Esophagus (tissue), 2 donors: ENCODE measurements around the gene YKT6. TPM values are rescaled to one million over a fixed set of nuclear protein-coding genes. Genes with fewer than 3 reads are reported as not detected.

ENCODE experiments used
- H3K27ac ChIP-seq, 2 donors: one replicate each; pipeline ENCODE4 v1.5.1; 2013; ENCODE audit warnings: low read depth in 2 of 2, mild to moderate bottlenecking in 2 of 2, inconsistent platforms in 1 of 2, low read length in 1 of 2, moderate library complexity in 1 of 2
- H3K27me3 ChIP-seq, 2 donors: one replicate each; pipeline ENCODE4 v1.6.1; 2013; ENCODE audit warnings: low read length in 2 of 2, control low read depth in 1 of 2, mild to moderate bottlenecking in 1 of 2; ENCODE audit not compliant: insufficient read depth in 2 of 2, control insufficient read depth in 1 of 2
- H3K36me3 ChIP-seq, 2 donors: one replicate each; pipeline ENCODE4 v1.6.1; 2013; ENCODE audit warnings: low read length in 1 of 2; ENCODE audit not compliant: control insufficient read depth in 2 of 2, insufficient read depth in 2 of 2
- H3K4me1 ChIP-seq, 2 donors: one replicate each; pipeline ENCODE4 v1.6.1; 2013; ENCODE audit warnings: low read length in 1 of 2; ENCODE audit not compliant: control insufficient read depth in 2 of 2, insufficient read depth in 2 of 2
- H3K4me3 ChIP-seq, 2 donors: one replicate each; pipeline ENCODE4 v1.5.1; 2013; ENCODE audit warnings: low read length in 2 of 2, mild to moderate bottlenecking in 2 of 2, low read depth in 1 of 2, moderate library complexity in 1 of 2
- H3K9me3 ChIP-seq, 2 donors: one replicate each; pipeline ENCODE4 v1.6.1; 2013; ENCODE audit warnings: mild to moderate bottlenecking in 2 of 2, low read depth in 1 of 2, low read length in 1 of 2, moderate library complexity in 1 of 2; ENCODE audit not compliant: control insufficient read depth in 2 of 2, insufficient read depth in 1 of 2
- WGBS, 2 donors: extraction: QIAGEN DNeasy Blood & Tissue Kit; methylation state at CpG; one replicate each; pipeline ENCODE4 v1.1.7; 2013; 5-methylcytosine and 5-hydroxymethylcytosine counted together
- polyA plus RNA-seq, 2 donors: library from polyadenylated mRNA; stranded (reverse); fragments of 200-250 nt; gene quantifications; one replicate each; pipeline ENCODE4 v1.2.3, GENCODE V29; 2013
- donor health status: healthy with polysubstance abuse.
- donor health status: Bipolar disorder and iron deficiency.

Gene YKT6
- polyA plus RNA-seq, 2 donors, result 32.7 to 52.6 TPM

DNA sequence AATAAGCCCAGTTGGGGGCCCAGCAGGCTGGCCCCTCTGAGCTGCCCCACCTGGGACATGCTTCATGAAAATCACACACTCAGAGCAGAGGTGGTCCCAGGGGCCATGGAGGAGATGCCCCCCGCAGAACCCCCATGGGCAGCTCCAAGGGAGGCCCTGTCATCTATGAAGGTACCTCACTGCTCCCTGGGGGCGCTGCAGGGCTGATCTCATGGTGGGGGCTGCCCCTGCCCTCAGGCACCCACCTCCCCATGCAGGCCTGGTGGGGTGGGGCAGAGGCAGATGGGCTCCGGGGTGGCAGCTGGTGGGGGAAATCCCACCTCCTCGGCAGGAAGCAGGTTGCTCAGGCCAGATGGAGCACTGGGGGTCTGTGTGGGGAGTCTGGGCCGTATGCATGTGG lies 60.5 kb downstream of the YKT6 start:
- WGBS, 2 donors, result 66 to 77% methylated on average over 5 of the region's 5 CpGs
- peaks cover 2 to 46% of the 10 kb centered on the region in 2 donors for H3K4me1 ChIP-seq

GRCh38 chr7:44262031-44262430 lies 61.3 kb downstream of the YKT6 start:
- no peak overlapping the region for H3K27ac ChIP-seq
- no peaks in the 10 kb centered on the region for H3K27me3 ChIP-seq
- H3K4me3 ChIP-seq, result no peak overlapping the region
- no peaks in the 10 kb centered on the region for H3K36me3 ChIP-seq
- no peaks in the 10 kb centered on the region for H3K9me3 ChIP-seq
- H3K4me1 ChIP-seq, result peaks cover 2 to 42% of the 10 kb centered on the region in 2 donors
- WGBS, 2 donors, result 58 to 72% methylated on average over 9 of the region's 9 CpGs

More for the DNA sequence above, 60.5 kb downstream of the YKT6 start:
- H3K27me3 ChIP-seq, result no peaks in the 10 kb centered on the region
- H3K36me3 ChIP-seq, result no peaks in the 10 kb centered on the region
- no peaks in the 10 kb centered on the region for H3K9me3 ChIP-seq
- H3K4me3 ChIP-seq, result no peak overlapping the region
- H3K27ac ChIP-seq, result no peak overlapping the region

DNA sequence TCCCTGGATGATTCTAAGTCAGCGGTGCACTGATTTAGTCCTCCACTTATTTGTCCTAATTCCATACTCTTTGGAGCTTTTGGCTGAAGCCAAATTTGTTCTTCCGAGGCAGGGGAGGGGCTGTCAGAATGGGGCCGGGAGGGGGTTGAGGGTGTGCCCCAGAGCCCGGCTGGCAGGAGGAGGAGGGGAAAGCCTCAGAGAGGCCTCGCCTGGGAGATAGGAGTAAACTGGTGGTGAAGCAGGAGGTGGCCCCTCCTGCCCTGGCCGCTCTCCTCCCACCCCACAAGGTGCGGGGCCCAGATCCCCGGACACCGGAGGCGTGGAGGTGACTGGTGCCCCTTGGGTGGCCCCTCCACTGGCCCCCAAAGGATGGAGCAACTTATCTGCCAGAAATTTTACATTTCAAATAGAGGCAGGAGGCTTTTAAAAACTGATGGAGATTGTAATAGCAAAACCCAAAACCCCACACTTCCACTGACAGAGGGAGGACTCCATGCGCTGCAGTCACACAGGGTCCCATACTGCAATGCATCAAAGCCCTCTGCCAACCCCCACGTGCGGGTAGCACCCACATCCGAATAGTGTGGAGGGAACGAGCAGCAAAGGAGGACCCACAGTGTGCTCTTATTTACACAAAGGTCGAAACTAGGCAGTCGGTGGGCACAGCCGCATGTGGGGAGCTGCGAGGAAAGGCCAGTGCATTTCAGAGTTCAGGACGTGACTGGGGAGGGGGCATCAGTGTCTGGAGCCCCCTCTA lies 62.7 kb downstream of the YKT6 start:
- WGBS, 2 donors, result 55 to 67% methylated on average over 19 to 20 of the region's 20 CpGs

More for the DNA sequence above, 62.7 kb downstream of the YKT6 start:
- Histone ChIP-seq H3K36me3 (no peaks in the 10 kb centered on the region), H3K27ac (no peak overlapping the region), H3K27me3 (no peaks in the 10 kb centered on the region), H3K4me1 (peaks cover 2 to 29% of the 10 kb centered on the region in 2 donors), H3K4me3 (no peak overlapping the region), H3K9me3 (no peaks in the 10 kb centered on the region)

Other genes with a start within 250 kb of the YKT6 start
- under 1 TPM in 1 of 2 donors, not detected in 1; 0.01 TPM for gene SPDYE1, start 203.1 kb upstream of the YKT6 start, polyA plus RNA-seq
- gene DBNL, start 156.3 kb upstream of the YKT6 start, polyA plus RNA-seq, result 100 to 1,000 TPM; 157 to 215 TPM
- gene PGAM2, start 135.4 kb upstream of the YKT6 start, polyA plus RNA-seq, result 1 to 10 TPM; 2.1 to 3.8 TPM
- gene POLM, start 118.4 kb upstream of the YKT6 start, polyA plus RNA-seq, result 10 to 100 TPM; 11.4 to 26.3 TPM
- gene AEBP1, start 96.6 kb upstream of the YKT6 start, polyA plus RNA-seq, result 10 to 100 TPM in 1 of 2 donors, 1 to 10 TPM in 1; 8.8 to 19.9 TPM
- 10 to 100 TPM; 60.1 to 94.9 TPM for gene POLD2, start 77.4 kb upstream of the YKT6 start, polyA plus RNA-seq
- under 1 TPM; 0.12 to 0.53 TPM for gene MYL7, start 59.6 kb upstream of the YKT6 start, polyA plus RNA-seq
- under 1 TPM; 0.18 to 0.27 TPM for gene GCK, start 11.5 kb upstream of the YKT6 start, polyA plus RNA-seq
- gene CAMK2B, start 124.6 kb downstream of the YKT6 start, polyA plus RNA-seq, result 1 to 10 TPM in 1 of 2 donors, under 1 TPM in 1; 0.33 to 1.2 TPM